GM20000 (cell line): ENCODE measurements around the gene BANF2.

Experiments used
- DNase-seq: peaks from one replicate; pipeline ENCODE4 v3.0.0; 2012; ENCODE audit warnings: low spot score
- CTCF ChIP-seq: IDR thresholded peaks from 2 replicates; pipeline ENCODE4 v1.5.1; 2012; ENCODE audit warnings: mild to moderate bottlenecking, control low read depth; ENCODE audit errors: extremely low read depth, missing control alignments

BANF2 gene

GRCh38 chr20:17699931-17700351 lies at the start of gene BANF2:
TSS of gene BANF2 (plus strand) at chr20:17699966. CDS start at chr20:17725026, 25,060 bp downstream.
- no peak for DNase-seq
- TF ChIP-seq CTCF, result no peak

- no peak for TF ChIP-seq CTCF
- DNase-seq, result no peak
These were observed 49.3 kb upstream of the BANF2 start for GRCh38 chr20:17650301-17651128.

- DNase-seq, result no peak
- TF ChIP-seq CTCF, result no peak
These were observed 48.5 kb upstream of the BANF2 start for GRCh38 chr20:17651129-17651759.

GRCh38 chr20:17651760-17652388 lies 47.9 kb upstream of the BANF2 start:
- no peak for TF ChIP-seq CTCF
- no peak for DNase-seq

GRCh38 chr20:17652411-17652810 lies 47.4 kb upstream of the BANF2 start:
- TF ChIP-seq CTCF, result no peak
- DNase-seq, result no peak

- DNase-seq, result no peak
- no peak for TF ChIP-seq CTCF
These were observed 45.7 kb upstream of the BANF2 start for GRCh38 chr20:17653835-17654648.
